Transverse colon (tissue), 4 donors: ENCODE measurements around the gene LINC00237. TPM values are rescaled to one million over a fixed set of nuclear protein-coding genes. Genes with fewer than 3 reads are reported as not detected.

Experiments used
- DNase-seq: peaks from one replicate; pipeline ENCODE4 v3.0.0-alpha.2; 2019
- H3K27ac ChIP-seq, 4 donors: fragments of 200-600 bp; sonication (generic); 2 replicates each; pipeline ENCODE4 v1.5.1; 2016 to 2018; ENCODE audit warnings: inconsistent platforms in 4 of 4
- H3K27me3 ChIP-seq: fragments of 200-600 bp; sonication (generic); 2 replicates; pipeline ENCODE4 v1.5.1; 2017; ENCODE audit warnings: inconsistent platforms
- H3K36me3 ChIP-seq, 4 donors: fragments of 200-600 bp; sonication (generic); 2 replicates each; pipeline ENCODE4 v1.5.1; 2017 to 2019; ENCODE audit warnings: inconsistent platforms in 4 of 4
- H3K4me1 ChIP-seq, 4 donors: fragments of 200-600 bp; sonication (generic); 2 replicates each; pipeline ENCODE4 v1.5.1; 2017 to 2020; ENCODE audit warnings: inconsistent platforms in 4 of 4
- H3K4me3 ChIP-seq, 4 donors: fragments of 200-600 bp; sonication (generic); 1 replicate in 1 of 4; 2 replicates in 3 of 4; pipeline versions ENCODE4 v1.5.1 to v1.6.1; 2017 to 2019; ENCODE audit warnings: inconsistent platforms in 4 of 4
- H3K9me3 ChIP-seq, 2 donors: fragments of 200-600 bp; sonication (generic); 2 replicates each; pipeline ENCODE4 v1.5.1; 2017 to 2019; ENCODE audit warnings: inconsistent platforms in 2 of 2
- EP300 ChIP-seq: sonication (generic); formaldehyde crosslinking; IDR thresholded peaks from one replicate; pipeline ENCODE4 v1.6.1; 2017; ENCODE audit warnings: antibody characterized with exemption, low read depth
- POLR2A ChIP-seq: fragments of 450-650 bp; IDR thresholded peaks from one replicate; pipeline ENCODE4 v1.6.1; 2016; ENCODE audit warnings: antibody characterized with exemption, mild to moderate bottlenecking, moderate library complexity
- POLR2AphosphoS5 ChIP-seq, 3 donors: sonication (generic); formaldehyde crosslinking; IDR thresholded peaks; one replicate each; pipeline ENCODE4 v1.6.1; 2016; ENCODE audit warnings: antibody characterized with exemption in 3 of 3
- WGBS, 2 donors: methylation state at CpG; one replicate each; pipeline ENCODE4 v1.1.5; 2018; ENCODE audit warnings: low coverage in 1 of 2; 5-methylcytosine and 5-hydroxymethylcytosine counted together
- in situ Hi-C, 4 donors: fragments of 200-750 bp; cut with MboI; loops; one replicate each; pipeline versions ENCODE4 v1.15.0 to v1.15.1; 2017; ENCODE audit warnings: low sequenced_read_pairs in 3 of 4, low pct_ligation_motif_present in 1 of 4, low pct_unique_long_range_greater_than_20kb in 1 of 4
- intact Hi-C: fragments of 100-400 bp; cut with DNase I; formaldehyde crosslinking; loops from one replicate; pipeline ENCODE4 v1.15.1; 2023; ENCODE audit warnings: low total_unique reads
- total RNA-seq, 4 donors: library from RNA; depleted of rRNA; stranded (reverse); fragments of >200 nt; gene quantifications; one replicate each; pipeline ENCODE4 v1.1.0, GENCODE V29; 2016
- TF ChIP-seq, protein P1 (sequence below), 5 experiments: fragments of 200-600 bp in 3 of 5; fragments of 450-650 bp in 2 of 5; sonication (generic) in 3 of 5; IDR thresholded peaks; 1 replicate in 2 of 5; 2 replicates in 3 of 5; pipeline ENCODE4 v1.5.1; 2016 to 2017; ENCODE audit warnings: antibody characterized with exemption in 5 of 5, inconsistent platforms in 3 of 5, mild to moderate bottlenecking in 2 of 5, moderate library complexity in 1 of 5

LINC00237 gene
- total RNA-seq, 4 donors from 2014 or later: not detected

DNA sequence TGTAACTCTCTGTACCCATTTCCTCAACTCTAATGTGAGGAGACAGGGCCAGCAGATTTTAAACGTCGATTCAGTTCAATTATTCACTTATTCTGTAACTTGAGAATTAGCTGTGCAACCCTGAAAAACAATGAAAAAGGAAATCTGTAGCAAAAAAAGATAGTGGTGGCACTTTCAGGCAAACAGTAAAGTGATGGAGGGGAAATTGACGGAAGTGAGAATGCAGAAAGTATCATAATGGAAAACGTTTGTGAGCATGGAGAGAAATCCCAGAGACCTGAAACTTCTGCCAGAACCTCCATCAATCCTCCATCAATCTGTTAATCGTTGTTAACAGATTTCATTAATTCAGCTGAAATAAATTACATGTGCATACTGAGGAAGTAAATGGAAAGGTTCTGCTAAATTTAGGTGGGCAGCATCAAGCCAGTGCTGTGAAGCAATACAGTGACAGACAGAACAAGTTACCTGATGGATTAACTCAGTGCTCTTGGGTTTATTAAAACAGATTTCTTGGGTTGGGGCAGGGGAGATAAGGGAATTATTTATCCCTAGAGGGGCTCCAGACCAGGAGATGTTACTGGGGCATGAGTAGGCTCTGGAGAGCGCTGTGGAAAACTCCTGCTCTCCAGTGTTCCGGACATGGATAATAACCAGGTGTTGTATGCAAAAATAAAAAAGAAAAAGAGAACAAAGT is 37.2 kb upstream of the LINC00237 start:
- no peak for TF ChIP-seq POLR2A
- TF ChIP-seq, protein P1, sequence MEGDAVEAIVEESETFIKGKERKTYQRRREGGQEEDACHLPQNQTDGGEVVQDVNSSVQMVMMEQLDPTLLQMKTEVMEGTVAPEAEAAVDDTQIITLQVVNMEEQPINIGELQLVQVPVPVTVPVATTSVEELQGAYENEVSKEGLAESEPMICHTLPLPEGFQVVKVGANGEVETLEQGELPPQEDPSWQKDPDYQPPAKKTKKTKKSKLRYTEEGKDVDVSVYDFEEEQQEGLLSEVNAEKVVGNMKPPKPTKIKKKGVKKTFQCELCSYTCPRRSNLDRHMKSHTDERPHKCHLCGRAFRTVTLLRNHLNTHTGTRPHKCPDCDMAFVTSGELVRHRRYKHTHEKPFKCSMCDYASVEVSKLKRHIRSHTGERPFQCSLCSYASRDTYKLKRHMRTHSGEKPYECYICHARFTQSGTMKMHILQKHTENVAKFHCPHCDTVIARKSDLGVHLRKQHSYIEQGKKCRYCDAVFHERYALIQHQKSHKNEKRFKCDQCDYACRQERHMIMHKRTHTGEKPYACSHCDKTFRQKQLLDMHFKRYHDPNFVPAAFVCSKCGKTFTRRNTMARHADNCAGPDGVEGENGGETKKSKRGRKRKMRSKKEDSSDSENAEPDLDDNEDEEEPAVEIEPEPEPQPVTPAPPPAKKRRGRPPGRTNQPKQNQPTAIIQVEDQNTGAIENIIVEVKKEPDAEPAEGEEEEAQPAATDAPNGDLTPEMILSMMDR (IDR thresholded peaks at IDR 0.05): no peak
- no peak for TF ChIP-seq POLR2AphosphoS5 (IDR thresholded peaks at IDR 0.05)
- TF ChIP-seq EP300: no peak
- Histone ChIP-seq H3K9me3 (no peaks in the 10 kb centered on the region), H3K36me3 (peaks cover 0 to 9% (median 0%) of the 10 kb centered on the region in 4 donors), H3K27me3 (no peaks in the 10 kb centered on the region), H3K4me3 (no peak overlapping the region), H3K4me1 (no peaks in the 10 kb centered on the region), H3K27ac (no peak overlapping the region)
- in situ Hi-C loops (no loop called here), intact Hi-C loops (no loop called here)
- no peak for DNase-seq
- WGBS, 2 donors: 90 to 91% methylated on average over 7 of the region's 7 CpGs

DNA sequence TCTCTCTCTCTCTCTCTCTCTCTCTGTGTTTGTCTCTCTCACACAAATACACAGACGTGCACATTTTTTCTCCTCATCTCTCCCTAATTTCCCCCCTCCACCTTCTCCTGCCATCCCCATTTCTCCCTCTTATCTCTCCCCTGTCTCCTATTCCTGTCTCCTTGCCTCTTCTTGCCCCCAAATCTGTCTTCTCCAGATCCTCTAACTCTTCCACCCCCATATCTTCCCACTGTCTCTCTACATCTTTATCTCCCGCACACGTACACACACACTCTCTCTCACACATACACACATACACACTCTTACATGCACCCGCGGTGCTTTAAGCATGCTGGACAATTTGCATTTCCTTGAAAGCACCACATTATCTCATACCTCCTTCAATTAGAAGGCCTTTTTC is 35.7 kb upstream of the LINC00237 start:
- Histone ChIP-seq H3K4me1 (no peaks in the 10 kb centered on the region), H3K4me3 (no peak overlapping the region), H3K36me3 (peaks cover 0 to 9% (median 4%) of the 10 kb centered on the region in 4 donors), H3K27me3 (no peaks in the 10 kb centered on the region), H3K27ac (no peak overlapping the region), H3K9me3 (no peaks in the 10 kb centered on the region)
- TF ChIP-seq POLR2AphosphoS5 (IDR thresholded peaks at IDR 0.05) (no peak), EP300 (no peak), POLR2A (no peak)
- TF ChIP-seq, protein P1 (IDR thresholded peaks at IDR 0.05): no peak
- intact Hi-C loops (no loop called here), in situ Hi-C loops (no loop called here)
- 91 to 95% methylated on average over 5 of the region's 5 CpGs for WGBS, 2 donors
- DNase-seq: no peak

DNA sequence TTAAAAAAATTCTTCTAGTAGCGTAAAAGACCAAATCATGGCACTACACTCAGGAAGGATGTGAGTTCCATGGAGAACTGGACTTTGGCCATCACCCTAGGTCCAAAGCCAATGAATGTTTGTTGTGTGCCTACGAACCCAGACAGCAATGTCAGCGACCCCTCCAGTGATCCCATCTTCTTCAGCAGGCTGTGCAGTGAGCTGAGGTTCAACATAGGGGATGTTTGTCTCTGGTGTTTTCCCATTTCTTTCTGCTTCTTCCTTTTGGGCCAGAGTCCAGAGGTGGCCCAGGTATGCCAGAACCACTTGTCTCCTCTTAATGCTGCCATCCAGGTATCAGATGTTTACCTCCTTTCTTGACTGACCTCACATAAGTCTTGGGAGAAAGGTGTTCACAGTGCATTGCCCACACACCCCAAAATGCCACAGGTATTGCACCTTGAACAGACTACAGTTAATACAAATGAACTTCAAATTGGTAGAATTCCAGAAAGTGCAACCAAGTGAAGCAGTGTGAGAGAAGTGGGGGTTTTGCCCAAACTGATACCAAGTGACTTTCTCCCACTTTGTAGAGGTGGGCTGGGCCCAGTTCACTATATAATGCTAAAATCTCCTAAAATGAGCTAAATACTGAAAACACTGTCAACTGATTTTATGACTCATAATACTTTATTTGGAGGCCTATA is 33.9 kb upstream of the LINC00237 start:
- H3K4me3 ChIP-seq: no peak overlapping the region
- H3K27me3 ChIP-seq: no peaks in the 10 kb centered on the region
- 51 to 100% methylated on average over 1 to 3 of the region's 3 CpGs for WGBS, 2 donors
- H3K27ac ChIP-seq: no peak overlapping the region
- no peaks in the 10 kb centered on the region for H3K9me3 ChIP-seq
- TF ChIP-seq POLR2AphosphoS5 (IDR thresholded peaks at IDR 0.05) (no peak), EP300 (no peak), POLR2A (no peak)
- TF ChIP-seq, protein P1 (IDR thresholded peaks at IDR 0.05): no peak
- no peak for DNase-seq
- no peaks in the 10 kb centered on the region for H3K4me1 ChIP-seq
- H3K36me3 ChIP-seq: peaks cover 0 to 8% (median 2%) of the 10 kb centered on the region in 4 donors
- intact Hi-C loops (no loop called here), in situ Hi-C loops (no loop called here)

DNA sequence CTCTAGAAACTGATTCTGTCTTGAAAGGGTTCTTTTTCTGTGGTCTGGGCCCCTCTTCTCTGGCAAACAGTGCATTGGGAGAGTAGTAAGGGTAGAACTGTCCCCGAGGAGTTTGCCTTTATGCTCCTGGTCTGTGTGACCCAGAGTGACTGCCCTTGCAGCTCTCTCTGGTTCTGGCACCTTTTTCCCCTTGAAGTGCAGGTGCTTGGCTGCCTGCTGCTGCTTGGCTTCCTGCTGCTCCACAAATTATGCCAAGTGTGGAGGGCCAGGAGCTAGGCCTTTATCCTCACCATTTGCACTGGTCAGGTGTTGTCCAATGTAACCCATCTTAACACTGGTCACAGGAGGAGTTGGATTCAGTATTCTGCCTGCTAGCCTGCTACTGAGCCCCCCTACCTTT is 30.9 kb upstream of the LINC00237 start:
- Histone ChIP-seq H3K9me3 (no peaks in the 10 kb centered on the region), H3K36me3 (peaks cover 0 to 10% (median 4%) of the 10 kb centered on the region in 4 donors), H3K27ac (no peak overlapping the region), H3K27me3 (no peaks in the 10 kb centered on the region), H3K4me3 (no peak overlapping the region), H3K4me1 (no peaks in the 10 kb centered on the region)
- intact Hi-C loops: no loop called here
- TF ChIP-seq, protein P1 (IDR thresholded peaks at IDR 0.05): no peak
- TF ChIP-seq POLR2A (no peak), POLR2AphosphoS5 (IDR thresholded peaks at IDR 0.05) (no peak), EP300 (no peak)
- no peak for DNase-seq
- WGBS, 2 donors: 80 to 83% methylated on average over 1 of the region's 1 CpG
- in situ Hi-C loops: no loop called here
